HepG2 (cell line): ENCODE results near the gene RNF213. TPM values are rescaled to one million over a fixed set of nuclear protein-coding genes. Genes with fewer than 3 reads are reported as not detected.
A peak's percentile ranks its signal among the peaks of the same experiment; 100 is the strongest.

ENCODE experiments used
- ASH2L ChIP-seq: fragments of 300-600, 200-600 bp; sonication (generic); IDR thresholded peaks from 2 replicates; pipeline ENCODE4 v1.7.0; 2017; ENCODE audit warnings: low read depth, mild to moderate bottlenecking, moderate library complexity, mixed read lengths, low read length; ENCODE audit not compliant: insufficient read length
- BCL3 ChIP-seq: sonication (generic); formaldehyde crosslinking; IDR thresholded peaks from 2 replicates; pipeline ENCODE4 v1.5.1; 2020; ENCODE audit warnings: mild to moderate bottlenecking, missing genetic modification reagents, moderate library complexity
- DR1 ChIP-seq: sonication (generic); formaldehyde crosslinking; IDR thresholded peaks from 2 replicates; pipeline ENCODE4 v1.8.0; 2021; ENCODE audit warnings: mild to moderate bottlenecking, missing genetic modification reagents, inconsistent platforms
- FOXO1 ChIP-seq: sonication (generic); formaldehyde crosslinking; IDR thresholded peaks from 2 replicates; pipeline ENCODE4 v1.4.0; 2020; ENCODE audit warnings: missing genetic modification reagents
- HMGA1 ChIP-seq: sonication (generic); formaldehyde crosslinking; conservative IDR thresholded peaks from 2 replicates; pipeline ENCODE4 v1.4.0; 2020; ENCODE audit warnings: missing genetic modification reagents
- MBNL3 ChIP-seq: fragments of 250-450 bp; sonication (Bioruptor Pico); conservative IDR thresholded peaks from 2 replicates; pipeline ENCODE4 v1.8.0; 2022; ENCODE audit warnings: mild to moderate bottlenecking, inconsistent platforms
- MXI1 ChIP-seq: IDR thresholded peaks from 3 replicates; pipeline ENCODE4 v1.6.1; 2012; ENCODE audit warnings: low read depth, low read length, inconsistent platforms, borderline replicate concordance
- RFX5 ChIP-seq: IDR thresholded peaks from 2 replicates; pipeline ENCODE4 v1.6.1; 2011; ENCODE audit warnings: low read depth, low read length, improper control_type of control experiment
- RXRB ChIP-seq: IDR thresholded peaks from 2 replicates; pipeline ENCODE4 v1.6.1; 2016; ENCODE audit warnings: borderline replicate concordance, missing genetic modification reagents, missing compliant biosample characterization
- SKI ChIP-seq: fragments of 450-650 bp; IDR thresholded peaks from one replicate; pipeline ENCODE4 v1.6.1; 2018; ENCODE audit warnings: mild to moderate bottlenecking; ENCODE audit not compliant: partially characterized antibody
- SMAD3 ChIP-seq: sonication (generic); formaldehyde crosslinking; IDR thresholded peaks from 2 replicates; pipeline ENCODE4 v1.4.0; 2020; ENCODE audit warnings: missing genetic modification reagents
- ZNF251 ChIP-seq: sonication (generic); formaldehyde crosslinking; IDR thresholded peaks from 2 replicates; pipeline ENCODE4 v1.9.0; 2021; ENCODE audit warnings: mild to moderate bottlenecking, missing genetic modification reagents
- ZNF484 ChIP-seq: sonication (generic); formaldehyde crosslinking; IDR thresholded peaks from 2 replicates; pipeline ENCODE4 v1.5.1; 2020; ENCODE audit warnings: mild to moderate bottlenecking, low read depth, missing genetic modification reagents, borderline replicate concordance
- ZNF547 ChIP-seq: sonication (generic); formaldehyde crosslinking; IDR thresholded peaks from 2 replicates; pipeline ENCODE4 v1.5.1; 2020; ENCODE audit warnings: mild to moderate bottlenecking, missing genetic modification reagents
- ZSCAN29 ChIP-seq: sonication (generic); formaldehyde crosslinking; conservative IDR thresholded peaks from 2 replicates; pipeline ENCODE4 v1.4.0; 2020; ENCODE audit warnings: mild to moderate bottlenecking, missing genetic modification reagents
- ZZZ3 ChIP-seq: sonication (generic); formaldehyde crosslinking; IDR thresholded peaks from 2 replicates; pipeline ENCODE4 v1.4.0; 2020; ENCODE audit warnings: missing genetic modification reagents, mild to moderate bottlenecking, borderline replicate concordance
- polyA plus RNA-seq, 8 experiments: library from polyadenylated mRNA; depleted of rRNA in 3 of 8; stranded (reverse) in 7 of 8; unstranded in 1 of 8; fragments of >200 nt; fragmentation: Illumina TruSeq in 4 of 8; extraction: Trizol in 4 of 8; gene quantifications; 2 replicates each; pipeline versions ENCODE4 v1.2.1 to v1.2.3, GENCODE V29; 2011 to 2016; ENCODE audit warnings: low read depth in 4 of 8, missing spikeins in 1 of 8, mixed read lengths in 1 of 8; ENCODE audit not compliant: insufficient read depth in 1 of 8
- total RNA-seq, 5 experiments: library from RNA; depleted of rRNA; stranded (reverse); fragments of >200 nt; fragmentation: Illumina TruSeq; extraction: Trizol; gene quantifications; 2 replicates each; pipeline ENCODE4 v1.2.3, GENCODE V29; 2016; ENCODE audit warnings: low read depth in 1 of 5
- TF ChIP-seq, protein P1 (sequence below): sonication (generic); formaldehyde crosslinking; IDR thresholded peaks from 2 replicates; pipeline ENCODE4 v1.8.0; 2022; ENCODE audit warnings: missing genetic modification reagents, mild to moderate bottlenecking, borderline replicate concordance
- TF ChIP-seq, protein P2 (sequence below): sonication (generic); formaldehyde crosslinking; IDR thresholded peaks from 2 replicates; pipeline ENCODE4 v1.5.0; 2020; ENCODE audit warnings: missing genetic modification reagents
- TF ChIP-seq, protein P3 (sequence below): sonication (generic); formaldehyde crosslinking; IDR thresholded peaks from 2 replicates; pipeline ENCODE4 v1.4.0; 2020; ENCODE audit warnings: missing genetic modification reagents

The RNF213 gene
- total and polyA plus RNA-seq, 2 of the 13 experiments (the other 11 are each of a cell fraction or from before 2014, with no cell fraction given): 38.6 to 38.7 TPM

DNA sequence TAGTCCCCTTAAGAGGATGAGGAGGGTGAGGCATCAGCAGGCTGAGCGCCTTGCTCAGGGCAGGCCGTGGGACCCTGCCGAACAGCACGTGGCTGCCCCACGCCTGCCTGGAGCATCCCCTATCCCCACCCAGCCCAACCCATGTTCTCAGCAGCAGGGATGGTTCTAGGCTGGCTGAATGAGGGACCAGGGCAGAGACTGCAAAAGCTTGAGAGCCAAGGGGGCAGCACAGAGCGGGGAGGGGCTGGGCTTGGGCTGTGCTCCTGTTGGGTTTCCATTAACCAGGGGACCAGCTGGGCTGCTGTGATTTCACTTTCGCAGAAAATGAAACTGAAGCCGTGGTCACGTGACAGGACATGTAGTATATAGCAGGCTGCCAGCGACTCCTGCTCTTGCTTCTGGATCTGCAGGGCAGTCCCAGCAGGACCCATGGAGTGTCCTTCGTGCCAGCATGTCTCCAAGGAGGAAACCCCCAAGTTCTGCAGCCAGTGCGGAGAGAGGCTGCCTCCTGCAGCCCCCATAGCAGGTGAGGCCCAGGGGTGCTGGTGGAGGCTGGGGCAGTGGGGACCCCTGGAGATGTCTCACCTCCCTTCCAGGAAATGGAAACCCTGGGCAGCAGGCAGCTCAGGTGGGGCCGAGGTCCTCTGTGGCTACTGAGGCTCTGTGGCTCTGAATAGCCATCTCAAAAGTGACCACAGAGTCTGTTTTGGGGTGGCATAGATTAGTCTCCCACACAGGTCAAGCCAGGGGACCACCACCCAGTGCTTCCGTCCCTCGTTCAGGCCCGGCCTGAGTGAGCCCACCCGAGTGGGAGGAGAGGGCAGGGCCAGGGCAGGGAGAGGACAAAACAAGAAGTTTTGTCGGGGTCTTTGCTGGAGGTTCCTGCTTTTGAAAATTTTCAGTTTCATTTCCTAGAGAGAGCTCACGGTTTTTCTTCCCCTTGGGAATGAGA lies 2.9 kb downstream of the RNF213 start (continued):
- peak; percentile 65 for TF ChIP-seq SKI
- TF ChIP-seq, protein P1, sequence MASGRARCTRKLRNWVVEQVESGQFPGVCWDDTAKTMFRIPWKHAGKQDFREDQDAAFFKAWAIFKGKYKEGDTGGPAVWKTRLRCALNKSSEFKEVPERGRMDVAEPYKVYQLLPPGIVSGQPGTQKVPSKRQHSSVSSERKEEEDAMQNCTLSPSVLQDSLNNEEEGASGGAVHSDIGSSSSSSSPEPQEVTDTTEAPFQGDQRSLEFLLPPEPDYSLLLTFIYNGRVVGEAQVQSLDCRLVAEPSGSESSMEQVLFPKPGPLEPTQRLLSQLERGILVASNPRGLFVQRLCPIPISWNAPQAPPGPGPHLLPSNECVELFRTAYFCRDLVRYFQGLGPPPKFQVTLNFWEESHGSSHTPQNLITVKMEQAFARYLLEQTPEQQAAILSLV (CRISPR knock-in tag): peak; percentile 85; the same call in 1 of the 2 replicates
- TF ChIP-seq, protein P2, sequence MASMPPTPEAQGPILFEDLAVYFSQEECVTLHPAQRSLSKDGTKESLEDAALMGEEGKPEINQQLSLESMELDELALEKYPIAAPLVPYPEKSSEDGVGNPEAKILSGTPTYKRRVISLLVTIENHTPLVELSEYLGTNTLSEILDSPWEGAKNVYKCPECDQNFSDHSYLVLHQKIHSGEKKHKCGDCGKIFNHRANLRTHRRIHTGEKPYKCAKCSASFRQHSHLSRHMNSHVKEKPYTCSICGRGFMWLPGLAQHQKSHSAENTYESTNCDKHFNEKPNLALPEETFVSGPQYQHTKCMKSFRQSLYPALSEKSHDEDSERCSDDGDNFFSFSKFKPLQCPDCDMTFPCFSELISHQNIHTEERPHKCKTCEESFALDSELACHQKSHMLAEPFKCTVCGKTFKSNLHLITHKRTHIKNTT: no peak
- peak; percentile 85; the same call in 1 of the 3 replicates for TF ChIP-seq MXI1
- TF ChIP-seq FOXO1 (CRISPR knock-in tag): no peak
- TF ChIP-seq MBNL3: no peak
- peak; percentile 60 for TF ChIP-seq ASH2L
- peak; percentile 64; the same call in 1 of the 2 replicates for TF ChIP-seq RXRB (CRISPR knock-in tag)
- no peak for TF ChIP-seq HMGA1 (CRISPR knock-in tag)
- TF ChIP-seq ZNF547 (CRISPR knock-in tag): peak; percentile 67
- no peak for TF ChIP-seq ZSCAN29 (CRISPR knock-in tag)
- peak; percentile 27; the same call in 1 of the 2 replicates for TF ChIP-seq BCL3
- TF ChIP-seq ZNF251: no peak
- TF ChIP-seq, protein P3, sequence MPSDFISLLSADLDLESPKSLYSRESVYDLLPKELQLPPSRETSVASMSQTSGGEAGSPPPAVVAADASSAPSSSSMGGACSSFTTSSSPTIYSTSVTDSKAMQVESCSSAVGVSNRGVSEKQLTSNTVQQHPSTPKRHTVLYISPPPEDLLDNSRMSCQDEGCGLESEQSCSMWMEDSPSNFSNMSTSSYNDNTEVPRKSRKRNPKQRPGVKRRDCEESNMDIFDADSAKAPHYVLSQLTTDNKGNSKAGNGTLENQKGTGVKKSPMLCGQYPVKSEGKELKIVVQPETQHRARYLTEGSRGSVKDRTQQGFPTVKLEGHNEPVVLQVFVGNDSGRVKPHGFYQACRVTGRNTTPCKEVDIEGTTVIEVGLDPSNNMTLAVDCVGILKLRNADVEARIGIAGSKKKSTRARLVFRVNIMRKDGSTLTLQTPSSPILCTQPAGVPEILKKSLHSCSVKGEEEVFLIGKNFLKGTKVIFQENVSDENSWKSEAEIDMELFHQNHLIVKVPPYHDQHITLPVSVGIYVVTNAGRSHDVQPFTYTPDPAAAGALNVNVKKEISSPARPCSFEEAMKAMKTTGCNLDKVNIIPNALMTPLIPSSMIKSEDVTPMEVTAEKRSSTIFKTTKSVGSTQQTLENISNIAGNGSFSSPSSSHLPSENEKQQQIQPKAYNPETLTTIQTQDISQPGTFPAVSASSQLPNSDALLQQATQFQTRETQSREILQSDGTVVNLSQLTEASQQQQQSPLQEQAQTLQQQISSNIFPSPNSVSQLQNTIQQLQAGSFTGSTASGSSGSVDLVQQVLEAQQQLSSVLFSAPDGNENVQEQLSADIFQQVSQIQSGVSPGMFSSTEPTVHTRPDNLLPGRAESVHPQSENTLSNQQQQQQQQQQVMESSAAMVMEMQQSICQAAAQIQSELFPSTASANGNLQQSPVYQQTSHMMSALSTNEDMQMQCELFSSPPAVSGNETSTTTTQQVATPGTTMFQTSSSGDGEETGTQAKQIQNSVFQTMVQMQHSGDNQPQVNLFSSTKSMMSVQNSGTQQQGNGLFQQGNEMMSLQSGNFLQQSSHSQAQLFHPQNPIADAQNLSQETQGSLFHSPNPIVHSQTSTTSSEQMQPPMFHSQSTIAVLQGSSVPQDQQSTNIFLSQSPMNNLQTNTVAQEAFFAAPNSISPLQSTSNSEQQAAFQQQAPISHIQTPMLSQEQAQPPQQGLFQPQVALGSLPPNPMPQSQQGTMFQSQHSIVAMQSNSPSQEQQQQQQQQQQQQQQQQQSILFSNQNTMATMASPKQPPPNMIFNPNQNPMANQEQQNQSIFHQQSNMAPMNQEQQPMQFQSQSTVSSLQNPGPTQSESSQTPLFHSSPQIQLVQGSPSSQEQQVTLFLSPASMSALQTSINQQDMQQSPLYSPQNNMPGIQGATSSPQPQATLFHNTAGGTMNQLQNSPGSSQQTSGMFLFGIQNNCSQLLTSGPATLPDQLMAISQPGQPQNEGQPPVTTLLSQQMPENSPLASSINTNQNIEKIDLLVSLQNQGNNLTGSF: no peak
- no peak for TF ChIP-seq ZNF484
- TF ChIP-seq RFX5: no peak
- peak; percentile 63; the same call in 1 of the 2 replicates for TF ChIP-seq SMAD3 (CRISPR knock-in tag)
- TF ChIP-seq DR1: peak; percentile 98
- TF ChIP-seq ZZZ3 (CRISPR knock-in tag): no peak; the same call in 1 of the 2 replicates
